Naive thymus-derived CD8-positive, alpha-beta T cell (primary cell): ENCODE measurements around the gene GNAQ. TPM values are rescaled to one million over a fixed set of nuclear protein-coding genes. Genes with fewer than 3 reads are reported as not detected.

Source experiments
- ATAC-seq, 2 donors: fragments of 150-1000 bp; cut with Tn5 transposase in 1 of 2; sonication (Bioruptor Pico), chemical (Tn5 transposase) in 1 of 2; 1 replicate in 1 of 2; 2 replicates in 1 of 2; pipeline ENCODE4 v1.10.0; 2021; ENCODE audit warnings: mild to moderate bottlenecking in 2 of 2, moderate library complexity in 2 of 2
- POLR2A ChIA-PET: fragments of 350-600 bp; sonication (Branson Sonifier 250); formaldehyde crosslinking; loops from one replicate; lab custom pipeline; 2021; ENCODE audit warnings: antibody characterized with exemption; lab: Charles Lee
- DNase-seq, 10 donors: peaks; one replicate each; pipeline versions ENCODE4 v3.0.0 to v3.0.0-alpha.2; 2020 to 2022
- H3K27ac Mint-ChIP-seq, 10 donors: one replicate each; pipeline ENCODE4 v1.8.0; 2020 to 2022; ENCODE audit warnings: mild to moderate bottlenecking in 10 of 10, mixed read lengths in 10 of 10, moderate library complexity in 4 of 10, inconsistent platforms in 1 of 10
- H3K27me3 Mint-ChIP-seq, 5 donors: one replicate each; pipeline ENCODE4 v1.8.0; 2021 to 2022; ENCODE audit warnings: mixed read lengths in 5 of 5
- H3K36me3 Mint-ChIP-seq, 3 donors: one replicate each; pipeline ENCODE4 v1.8.0; 2020 to 2022; ENCODE audit warnings: mixed read lengths in 3 of 3, mild to moderate bottlenecking in 2 of 3, inconsistent platforms in 1 of 3
- H3K4me1 Mint-ChIP-seq, 4 donors: one replicate each; pipeline ENCODE4 v1.8.0; 2021 to 2022; ENCODE audit warnings: mixed read lengths in 4 of 4
- H3K4me3 Mint-ChIP-seq, 10 donors: one replicate each; pipeline ENCODE4 v1.8.0; 2020 to 2022; ENCODE audit warnings: mild to moderate bottlenecking in 10 of 10, mixed read lengths in 10 of 10, moderate library complexity in 6 of 10, inconsistent platforms in 1 of 10
- H3K9me3 Mint-ChIP-seq, 9 donors: one replicate each; pipeline ENCODE4 v1.8.0; 2020 to 2022; ENCODE audit warnings: mixed read lengths in 9 of 9, mild to moderate bottlenecking in 3 of 9, inconsistent platforms in 1 of 9, moderate library complexity in 1 of 9
- polyA plus RNA-seq, 3 donors: library from polyadenylated mRNA; unstranded; fragments of 300-500 nt; fragmentation: Illumina TruSeq; gene quantifications; one replicate each; pipeline ENCODE4 v1.2.3, GENCODE V29; 2021
- total RNA-seq, 8 experiments: library from RNA in 2 of 8; stranded (reverse) in 2 of 8; gene quantifications; one replicate each; pipeline ENCODE4 v1.2.3 and lab custom pipeline; 2021 to 2026

The GNAQ gene
- total and polyA plus RNA-seq, 5 experiments from 2014 or later, result 6.9 to 40.0 (median 15.6) TPM

DNA sequence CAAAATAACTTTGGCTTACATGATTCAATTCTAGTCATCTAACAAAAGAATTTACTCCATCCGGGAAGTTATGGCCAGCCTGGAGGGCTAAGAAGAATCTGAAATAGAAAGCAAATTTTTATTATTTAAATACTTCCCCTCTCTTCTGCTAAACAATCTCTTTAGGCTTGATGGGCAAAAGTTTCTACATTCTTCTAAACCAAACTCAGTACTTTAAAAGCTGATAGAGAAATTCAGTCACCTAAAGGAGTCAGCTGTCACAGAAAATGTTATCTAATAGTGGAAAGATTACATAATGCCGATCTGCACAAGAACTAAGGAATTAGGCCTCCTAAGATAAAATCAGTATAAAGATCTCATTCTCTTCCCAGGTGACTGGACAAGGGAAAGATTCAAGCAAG is 32.4 kb downstream of the GNAQ start:
- ATAC-seq (no peak), DNase-seq (no peak)
- H3K9me3 Mint-ChIP-seq, result no peaks in the 10 kb centered on the region
- no peak overlapping the region for H3K4me3 Mint-ChIP-seq
- no peaks in the 10 kb centered on the region for H3K27me3 Mint-ChIP-seq
- POLR2A ChIA-PET, result no interaction called here
- H3K4me1 Mint-ChIP-seq, result peaks cover 24 to 64% (median 55%) of the 10 kb centered on the region in 4 donors
- H3K36me3 Mint-ChIP-seq, result peaks cover 0 to 14% (median 13%) of the 10 kb centered on the region in 3 donors
- H3K27ac Mint-ChIP-seq, result peak overlapping the region in 4 of 10 donors; percentile 5 to 60 (median 36)

DNA sequence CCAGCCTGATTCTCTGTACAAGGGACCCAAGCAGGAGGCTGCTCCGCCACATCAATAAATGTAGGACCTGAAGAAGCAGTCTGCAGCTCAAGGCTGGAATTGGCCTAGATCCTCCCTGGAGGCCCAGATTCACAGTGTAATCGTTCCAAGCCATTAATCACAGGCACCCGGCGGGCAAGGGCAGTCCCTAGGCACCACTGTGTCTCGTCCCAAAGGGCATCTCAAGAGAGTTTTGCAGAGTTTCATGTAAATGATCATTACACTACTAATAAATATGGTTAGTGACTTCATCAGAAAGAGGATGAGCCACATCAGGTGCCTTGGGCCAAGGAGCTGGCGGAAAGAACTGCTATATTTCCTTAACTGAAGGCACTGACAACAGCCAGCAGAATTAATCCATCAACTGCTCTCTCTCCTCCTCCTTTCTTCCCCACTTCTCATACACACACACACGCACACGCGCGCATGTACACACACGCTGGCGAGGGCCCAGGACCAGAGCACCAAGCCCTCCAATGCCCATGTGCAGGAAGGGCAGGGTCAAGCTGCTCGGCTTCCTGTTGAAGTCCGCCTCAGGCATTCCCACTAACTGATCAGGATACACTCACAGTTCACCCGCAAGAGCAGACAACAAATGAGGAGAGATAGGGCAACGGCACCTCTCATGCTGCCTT is 33.9 kb downstream of the GNAQ start:
- no peak for ATAC-seq
- POLR2A ChIA-PET, result no interaction called here
- Mint-ChIP-seq H3K27me3 (no peaks in the 10 kb centered on the region), H3K9me3 (no peaks in the 10 kb centered on the region), H3K4me3 (peak overlapping the region in 2 of 10 donors; percentile 13 to 37), H3K4me1 (peaks cover 24 to 56% (median 48%) of the 10 kb centered on the region in 4 donors), H3K27ac (peak overlapping the region in 3 of 10 donors; percentile 41 to 60 (median 41)), H3K36me3 (peaks cover 0 to 14% (median 13%) of the 10 kb centered on the region in 3 donors)
- DNase-seq, result no peak

DNA sequence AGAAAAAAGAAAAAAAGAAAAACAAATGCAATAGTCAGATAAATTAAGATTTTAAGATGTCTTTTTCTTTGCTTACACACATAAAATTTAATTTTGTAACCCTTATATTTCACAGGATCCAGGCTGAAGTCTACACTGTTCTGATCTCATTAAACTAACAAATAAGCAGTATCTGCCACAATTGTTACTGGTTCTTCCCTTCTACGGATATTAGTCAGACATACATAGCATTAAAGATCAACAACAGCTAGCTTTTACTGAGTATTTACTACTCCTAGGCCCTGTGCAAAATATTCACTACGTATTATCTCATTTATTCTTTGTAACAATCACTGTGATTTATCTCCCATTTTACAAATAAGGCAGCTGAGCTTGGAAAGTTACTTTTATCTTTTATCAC is 34.9 kb downstream of the GNAQ start:
- POLR2A ChIA-PET, result no interaction called here

GRCh38 chr9:77991191-77991590 is 40.4 kb downstream of the GNAQ start:
- ATAC-seq (no peak), DNase-seq (no peak)
- Mint-ChIP-seq H3K4me3 (no peak overlapping the region), H3K4me1 (peaks cover 18 to 52% (median 38%) of the 10 kb centered on the region in 4 donors), H3K36me3 (peaks cover 0 to 11% (median 8%) of the 10 kb centered on the region in 3 donors), H3K27ac (peak overlapping the region in 1 of 10 donors; percentile 13), H3K27me3 (no peaks in the 10 kb centered on the region), H3K9me3 (no peaks in the 10 kb centered on the region)
- POLR2A ChIA-PET, result no interaction called here

More for the DNA sequence above, 34.9 kb downstream of the GNAQ start:
- Mint-ChIP-seq H3K27me3 (no peaks in the 10 kb centered on the region), H3K27ac (peak overlapping the region in 1 of 10 donors; percentile 60), H3K9me3 (no peaks in the 10 kb centered on the region), H3K4me3 (no peak overlapping the region), H3K36me3 (peaks cover 0 to 19% (median 18%) of the 10 kb centered on the region in 3 donors), H3K4me1 (peaks cover 22 to 51% (median 45%) of the 10 kb centered on the region in 4 donors)
- DNase-seq (no peak), ATAC-seq (no peak)

DNA sequence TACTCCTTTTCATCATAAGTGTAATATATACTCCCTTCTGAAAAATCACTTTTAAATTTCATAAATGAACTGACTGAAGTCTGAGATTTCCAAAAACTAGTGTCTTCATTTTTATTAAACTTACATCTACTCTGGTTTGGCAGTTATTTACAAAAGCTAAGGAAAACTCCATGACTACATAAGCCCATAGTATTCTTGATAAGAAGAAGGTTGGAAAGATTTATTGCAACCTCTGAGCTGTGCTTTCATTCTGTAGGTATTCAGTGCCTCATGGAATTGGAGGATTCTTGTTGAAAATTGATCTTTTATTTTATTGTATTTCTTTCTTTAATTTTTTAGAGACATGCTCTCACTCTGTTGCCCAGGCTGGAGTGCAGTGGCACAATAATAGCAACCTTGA is 41.7 kb downstream of the GNAQ start:
- DNase-seq, result no peak
- Mint-ChIP-seq H3K9me3 (no peaks in the 10 kb centered on the region), H3K4me1 (peaks cover 21 to 62% (median 40%) of the 10 kb centered on the region in 4 donors), H3K4me3 (no peak overlapping the region), H3K27ac (peak overlapping the region in 1 of 10 donors; percentile 66), H3K27me3 (no peaks in the 10 kb centered on the region), H3K36me3 (peaks cover 0 to 11% (median 6%) of the 10 kb centered on the region in 3 donors)
- POLR2A ChIA-PET, result no interaction called here
- ATAC-seq, result no peak

DNA sequence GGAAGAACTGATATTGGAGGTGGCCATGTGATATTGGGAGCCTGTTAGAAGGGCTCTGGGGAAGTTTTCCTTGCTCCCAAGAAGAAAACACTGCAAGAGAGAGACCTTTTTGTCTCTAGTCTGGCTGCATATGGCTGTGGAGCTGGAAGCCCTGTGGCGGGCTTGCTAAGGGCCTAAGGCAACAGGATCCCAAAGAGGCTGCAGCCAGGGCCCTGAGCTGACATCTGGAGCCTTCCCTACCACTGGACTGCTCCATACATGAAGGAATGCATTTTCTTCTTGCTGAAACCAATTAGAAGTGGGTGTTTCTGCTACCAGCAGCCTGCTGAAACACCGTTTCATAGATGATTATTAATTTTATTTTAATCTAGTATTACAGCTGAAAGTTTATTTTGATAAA is 42.2 kb downstream of the GNAQ start:
- ATAC-seq (no peak), DNase-seq (no peak)
- Mint-ChIP-seq H3K9me3 (no peaks in the 10 kb centered on the region), H3K27ac (peak overlapping the region in 2 of 10 donors; percentile 11 to 61), H3K4me3 (no peak overlapping the region), H3K36me3 (peaks cover 0 to 11% (median 6%) of the 10 kb centered on the region in 3 donors), H3K4me1 (peaks cover 21 to 58% (median 43%) of the 10 kb centered on the region in 4 donors), H3K27me3 (no peaks in the 10 kb centered on the region)
- POLR2A ChIA-PET, result no interaction called here

DNA sequence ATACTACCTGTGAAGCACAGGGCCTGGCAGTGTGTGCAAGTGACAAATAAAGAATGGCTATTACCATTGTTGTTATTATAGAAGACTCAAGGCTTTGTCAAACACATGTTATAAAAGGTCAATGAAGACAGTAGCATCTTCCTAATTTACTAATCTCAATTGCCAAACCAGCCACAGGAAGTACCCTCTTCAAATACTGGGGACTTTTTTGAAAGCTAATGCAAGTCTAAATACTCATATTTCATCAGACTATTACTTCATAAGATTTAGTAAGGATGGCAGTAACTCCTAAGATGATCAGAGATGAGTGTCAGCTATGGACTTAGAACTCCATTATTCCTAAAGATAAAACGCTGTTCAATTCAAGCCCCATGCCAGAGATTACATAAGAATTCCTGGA is 43.0 kb downstream of the GNAQ start:
- ATAC-seq (no peak), DNase-seq (no peak)
- Mint-ChIP-seq H3K27ac (peak overlapping the region in 2 of 10 donors; percentile 0 to 63), H3K36me3 (peaks cover 0 to 14% (median 6%) of the 10 kb centered on the region in 3 donors), H3K4me3 (no peak overlapping the region), H3K27me3 (no peaks in the 10 kb centered on the region), H3K9me3 (no peaks in the 10 kb centered on the region), H3K4me1 (peaks cover 21 to 57% (median 46%) of the 10 kb centered on the region in 4 donors)
- POLR2A ChIA-PET, result no interaction called here

DNA sequence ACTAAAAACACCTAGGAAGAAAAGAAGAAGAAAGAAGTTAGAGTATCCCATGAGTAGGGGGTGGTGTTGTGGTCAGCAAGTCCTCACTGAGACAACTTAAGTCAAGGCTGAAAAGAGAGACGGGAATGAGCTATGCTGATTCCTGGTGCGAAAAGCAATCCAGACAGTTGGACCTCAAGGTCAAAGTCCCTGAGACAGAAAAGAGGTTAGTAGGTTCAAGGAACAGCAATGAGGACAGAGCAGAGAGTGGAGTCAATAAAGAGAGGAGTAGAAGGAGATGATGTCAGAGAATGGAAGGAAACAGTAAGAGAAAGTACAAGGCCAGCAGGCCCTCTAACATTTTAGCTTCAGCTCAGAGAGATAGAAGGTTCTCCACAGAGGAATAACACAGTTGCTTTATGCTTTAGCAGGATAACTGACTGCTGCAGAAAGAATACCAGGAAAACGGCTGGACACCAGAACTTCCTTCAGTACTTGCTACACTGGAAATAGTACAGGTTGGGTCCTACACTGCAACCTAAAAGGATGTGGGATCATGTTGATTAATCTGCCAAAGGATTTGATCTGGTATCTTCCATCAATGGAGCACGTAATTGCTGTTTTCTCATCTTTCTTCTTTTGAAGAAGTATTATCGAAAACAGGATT is 43.6 kb downstream of the GNAQ start:
- H3K4me3 Mint-ChIP-seq, result no peak overlapping the region
- H3K27ac Mint-ChIP-seq, result peak overlapping the region in 5 of 10 donors; percentile 0 to 76 (median 26)
- H3K36me3 Mint-ChIP-seq, result peaks cover 0 to 14% (median 6%) of the 10 kb centered on the region in 3 donors
- no peaks in the 10 kb centered on the region for H3K9me3 Mint-ChIP-seq
- POLR2A ChIA-PET, result no interaction called here
- H3K4me1 Mint-ChIP-seq, result peaks cover 26 to 64% (median 52%) of the 10 kb centered on the region in 4 donors
- ATAC-seq (no peak), DNase-seq (no peak)
- no peaks in the 10 kb centered on the region for H3K27me3 Mint-ChIP-seq

GRCh38 chr9:77987081-77987656 is 44.4 kb downstream of the GNAQ start:
- ATAC-seq (no peak), DNase-seq (no peak)
- H3K27me3 Mint-ChIP-seq, result no peaks in the 10 kb centered on the region
- H3K9me3 Mint-ChIP-seq, result no peaks in the 10 kb centered on the region
- H3K4me1 Mint-ChIP-seq, result peaks cover 27 to 72% (median 59%) of the 10 kb centered on the region in 4 donors
- peak overlapping the region in 2 of 10 donors; percentile 13 to 82 for H3K27ac Mint-ChIP-seq
- POLR2A ChIA-PET, result no interaction called here
- peaks cover 0 to 13% (median 6%) of the 10 kb centered on the region in 3 donors for H3K36me3 Mint-ChIP-seq
- H3K4me3 Mint-ChIP-seq, result no peak overlapping the region

DNA sequence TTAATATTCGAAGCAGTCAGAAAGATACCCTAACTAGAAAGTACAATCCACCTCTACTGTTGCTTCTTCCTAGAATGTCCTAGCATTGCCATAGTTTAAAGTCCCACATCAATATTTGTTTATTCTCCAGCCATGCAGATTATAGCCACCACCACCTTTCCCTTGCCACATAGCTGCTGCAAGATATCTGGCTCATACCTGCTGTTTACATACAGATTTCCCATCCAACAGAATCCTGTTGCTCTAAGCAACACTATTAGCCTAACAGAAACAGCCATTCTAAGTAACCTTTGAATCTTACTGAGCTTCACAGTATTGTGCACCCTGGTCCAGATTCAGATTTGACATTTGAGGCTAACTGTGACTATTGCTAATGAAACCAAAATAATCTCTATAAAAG is 45.6 kb downstream of the GNAQ start:
- peak overlapping the region in 7 of 10 donors; percentile 20 to 83 (median 57) for H3K27ac Mint-ChIP-seq
- H3K36me3 Mint-ChIP-seq, result peaks cover 0 to 5% (median 0%) of the 10 kb centered on the region in 3 donors
- H3K27me3 Mint-ChIP-seq, result no peaks in the 10 kb centered on the region
- peaks cover 30 to 72% (median 60%) of the 10 kb centered on the region in 4 donors for H3K4me1 Mint-ChIP-seq
- H3K9me3 Mint-ChIP-seq, result no peaks in the 10 kb centered on the region
- POLR2A ChIA-PET, result interaction anchor here (1.0 kb wide), 1 partner anchor 45 kb away, joined by 4 read pairs; the partner anchor contains the start of gene GNAQ
- no peak overlapping the region for H3K4me3 Mint-ChIP-seq
- DNase-seq (no peak), ATAC-seq (no peak)

DNA sequence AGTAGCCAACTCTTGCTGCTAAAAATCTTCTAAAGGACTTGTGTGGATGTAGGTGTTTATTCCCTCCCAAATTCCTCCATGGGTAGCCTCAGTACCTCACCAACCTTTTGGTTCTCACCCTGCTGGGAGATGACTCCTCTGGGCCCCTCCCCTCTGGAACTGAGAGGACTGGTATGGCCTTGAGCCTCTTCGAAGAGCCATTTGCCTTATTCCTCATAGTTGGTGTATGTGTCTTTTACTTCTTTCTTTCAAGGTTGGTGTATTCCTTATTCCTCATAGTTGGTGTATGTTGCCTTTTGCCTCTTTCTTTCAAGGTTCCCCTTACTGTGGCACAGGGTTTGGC is 48.3 kb downstream of the GNAQ start:
- Mint-ChIP-seq H3K27ac (peak overlapping the region in 9 of 10 donors; percentile 16 to 82 (median 58)), H3K36me3 (peaks cover 0 to 5% (median 0%) of the 10 kb centered on the region in 3 donors), H3K4me1 (peaks cover 33 to 81% (median 72%) of the 10 kb centered on the region in 4 donors), H3K9me3 (no peaks in the 10 kb centered on the region), H3K27me3 (no peaks in the 10 kb centered on the region), H3K4me3 (peak overlapping the region in 2 of 10 donors; percentile 57 to 61)
- POLR2A ChIA-PET, result no interaction called here
- DNase-seq, result no peak
- ATAC-seq, result peak in 1 of 2 donors; percentile 10

DNA sequence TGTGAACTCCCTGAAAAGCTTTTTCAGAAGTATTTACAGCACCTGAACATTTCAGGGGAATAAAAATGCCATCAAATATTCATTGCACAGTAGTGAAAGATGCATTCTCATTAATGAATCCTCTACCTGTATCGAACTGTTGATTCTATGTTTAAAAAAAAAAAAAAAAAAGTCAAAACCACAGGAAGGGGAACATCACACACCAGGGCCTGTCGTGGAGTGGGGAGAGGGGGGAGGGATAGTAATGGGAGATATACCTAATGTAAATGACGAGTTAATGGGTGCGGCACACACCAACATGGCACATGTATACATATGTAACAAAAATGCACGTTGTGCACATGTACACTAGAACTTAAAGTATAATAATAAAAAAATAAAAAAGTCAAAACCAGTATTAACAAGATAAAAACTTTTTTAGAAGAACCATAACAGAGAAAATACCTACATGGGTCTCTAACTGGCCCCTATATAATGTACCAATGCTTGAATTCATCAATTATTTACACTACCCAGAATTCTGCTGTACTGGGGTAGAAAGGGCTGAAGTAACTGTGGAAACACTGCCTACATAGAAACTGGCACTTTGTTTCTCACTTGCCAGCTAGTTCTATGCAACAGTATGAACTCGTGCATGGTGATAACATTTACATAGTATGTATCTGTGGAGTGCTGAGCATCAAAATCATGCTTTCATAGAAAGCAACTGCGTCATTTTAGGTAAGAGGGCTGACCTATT is 48.9 kb downstream of the GNAQ start:
- DNase-seq, result no peak
- POLR2A ChIA-PET, result interaction anchor here (0.7 kb wide), 1 partner anchor 22 kb away, joined by 4 read pairs; no protein-coding TSS in a partner anchor
- peak; percentile 39 to 46 for ATAC-seq

More for the DNA sequence above, 48.9 kb downstream of the GNAQ start:
- peaks cover 0 to 5% (median 0%) of the 10 kb centered on the region in 3 donors for H3K36me3 Mint-ChIP-seq
- peaks cover 33 to 82% (median 74%) of the 10 kb centered on the region in 4 donors for H3K4me1 Mint-ChIP-seq
- no peaks in the 10 kb centered on the region for H3K9me3 Mint-ChIP-seq
- H3K4me3 Mint-ChIP-seq, result peak overlapping the region in 8 of 10 donors; percentile 31 to 74 (median 54)
- H3K27me3 Mint-ChIP-seq, result no peaks in the 10 kb centered on the region
- H3K27ac Mint-ChIP-seq, result peak overlapping the region in 8 of 10 donors; percentile 37 to 88 (median 71)
